Left lobe of liver (tissue), 2 donors: ENCODE data around the gene SPATA3. TPM values are rescaled to one million over a fixed set of nuclear protein-coding genes. Genes with fewer than 3 reads are reported as not detected.
A peak's percentile ranks its signal among the peaks of the same experiment; 100 is the strongest.

ENCODE experiments used
- ATAC-seq: fragments of 200-7000 bp; cut with Tn5 transposase; one replicate; pipeline ENCODE4 v1.9.1; 2020; ENCODE audit warnings: mild to moderate bottlenecking, moderate library complexity
- DNase-seq: peaks from one replicate; pipeline ENCODE4 v3.0.0-alpha.2; 2020; ENCODE audit warnings: low spot score
- total RNA-seq: library from RNA; stranded (reverse); gene quantifications from one replicate; pipeline ENCODE4 v1.2.1, GENCODE V29; 2021
- donor health status: DM: no; HTN: no; CAD: no; lungs with moderate emphysema.
- donor health status: DM: no; HTN: yes; CAD: no.

The SPATA3 gene
- total RNA-seq = not detected

- ATAC-seq = no peak
Measured at GRCh38 chr2:230995821-230996220, at the start of gene SPATA3. SPATA3 (plus strand) TSS chr2:230996121; CDS start chr2:230996234, 113 bp downstream.

GRCh38 chr2:230946429-230947234 is 49.3 kb upstream of the SPATA3 start:
- ATAC-seq = no peak
- DNase-seq = no peak

More at GRCh38 chr2:230995821-230996220, at the start of gene SPATA3:
- no peak for DNase-seq

GRCh38 chr2:230947235-230947576 is 48.7 kb upstream of the SPATA3 start:
- DNase-seq = no peak
- ATAC-seq = no peak

GRCh38 chr2:230947908-230948365 is 48.0 kb upstream of the SPATA3 start:
- DNase-seq (no peak), ATAC-seq (peak; percentile 53)

GRCh38 chr2:230949966-230950873 is 45.7 kb upstream of the SPATA3 start:
- no peak for ATAC-seq

DNA sequence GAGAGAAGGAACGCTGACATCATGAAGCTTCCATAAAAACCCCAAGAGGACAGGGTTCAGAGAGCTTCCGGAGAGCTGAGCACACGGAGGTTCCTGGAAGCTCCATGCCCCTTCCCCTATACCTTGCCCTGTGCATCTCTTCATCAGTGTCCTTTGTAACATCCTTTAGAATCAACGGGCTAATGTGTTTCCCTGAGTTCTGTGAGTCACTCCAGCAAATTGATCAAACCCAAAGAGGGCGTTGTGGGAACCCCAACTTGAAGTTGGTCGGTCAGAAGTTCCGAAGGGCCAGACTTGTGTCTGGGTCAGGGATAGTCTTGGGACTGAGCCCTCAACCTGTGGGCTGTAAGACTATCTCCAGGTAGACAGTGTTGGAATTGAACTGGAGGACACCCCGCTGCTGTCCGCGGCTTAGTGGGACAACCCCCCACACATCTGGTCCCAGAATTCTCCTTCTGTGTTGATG is 45.0 kb upstream of the SPATA3 start:
- no peak for DNase-seq
- no peak for ATAC-seq

More at GRCh38 chr2:230949966-230950873, 45.7 kb upstream of the SPATA3 start:
- no peak for DNase-seq

DNA sequence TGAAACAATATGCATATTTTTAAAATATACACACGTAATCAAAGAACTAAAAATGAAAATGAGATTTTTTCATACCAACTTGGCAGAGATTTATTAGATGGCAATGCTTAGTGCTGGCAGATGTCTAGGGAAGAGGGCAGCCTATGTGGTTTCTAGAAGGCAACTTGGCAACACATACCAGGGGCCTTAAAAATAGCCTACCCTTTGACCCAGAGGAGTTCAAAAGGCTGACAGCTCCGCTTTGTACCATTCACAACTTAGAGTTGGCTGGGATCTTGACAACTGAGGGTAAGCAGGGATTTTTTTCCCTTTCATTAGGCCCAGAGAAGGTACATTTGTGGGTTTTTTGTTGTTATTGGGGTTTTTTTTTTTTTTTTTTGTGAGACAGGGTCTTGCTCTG is 44.5 kb upstream of the SPATA3 start:
- ATAC-seq (no peak), DNase-seq (no peak)

- no peak for DNase-seq
- ATAC-seq = no peak
Measured at GRCh38 chr2:230952226-230952956, 43.5 kb upstream of the SPATA3 start.

DNA sequence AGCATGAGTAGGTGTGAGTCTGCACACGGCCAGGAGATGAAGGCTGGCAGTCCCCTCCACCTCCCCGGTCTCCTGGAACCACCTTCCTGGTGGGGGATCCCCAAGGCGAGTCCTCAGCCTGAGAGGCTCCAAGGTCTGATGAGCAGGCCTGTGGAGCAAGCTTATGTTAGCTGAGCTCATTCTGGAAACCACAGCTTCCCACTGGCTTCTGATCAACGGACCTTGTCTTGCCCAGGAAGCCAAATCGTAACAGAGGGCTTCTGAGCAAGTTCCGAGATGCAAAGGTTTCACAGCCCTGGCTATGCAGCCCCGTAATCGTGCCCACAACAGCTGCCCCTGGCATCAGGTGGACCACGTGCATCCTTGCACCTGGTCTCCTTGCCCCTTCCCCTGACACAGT is 42.1 kb upstream of the SPATA3 start:
- ATAC-seq (no peak), DNase-seq (no peak)

GRCh38 chr2:230954746-230955145 is 41.2 kb upstream of the SPATA3 start:
- no peak for ATAC-seq
- DNase-seq = no peak

GRCh38 chr2:230955163-230955737 is 40.7 kb upstream of the SPATA3 start:
- DNase-seq = no peak
- no peak for ATAC-seq

DNA sequence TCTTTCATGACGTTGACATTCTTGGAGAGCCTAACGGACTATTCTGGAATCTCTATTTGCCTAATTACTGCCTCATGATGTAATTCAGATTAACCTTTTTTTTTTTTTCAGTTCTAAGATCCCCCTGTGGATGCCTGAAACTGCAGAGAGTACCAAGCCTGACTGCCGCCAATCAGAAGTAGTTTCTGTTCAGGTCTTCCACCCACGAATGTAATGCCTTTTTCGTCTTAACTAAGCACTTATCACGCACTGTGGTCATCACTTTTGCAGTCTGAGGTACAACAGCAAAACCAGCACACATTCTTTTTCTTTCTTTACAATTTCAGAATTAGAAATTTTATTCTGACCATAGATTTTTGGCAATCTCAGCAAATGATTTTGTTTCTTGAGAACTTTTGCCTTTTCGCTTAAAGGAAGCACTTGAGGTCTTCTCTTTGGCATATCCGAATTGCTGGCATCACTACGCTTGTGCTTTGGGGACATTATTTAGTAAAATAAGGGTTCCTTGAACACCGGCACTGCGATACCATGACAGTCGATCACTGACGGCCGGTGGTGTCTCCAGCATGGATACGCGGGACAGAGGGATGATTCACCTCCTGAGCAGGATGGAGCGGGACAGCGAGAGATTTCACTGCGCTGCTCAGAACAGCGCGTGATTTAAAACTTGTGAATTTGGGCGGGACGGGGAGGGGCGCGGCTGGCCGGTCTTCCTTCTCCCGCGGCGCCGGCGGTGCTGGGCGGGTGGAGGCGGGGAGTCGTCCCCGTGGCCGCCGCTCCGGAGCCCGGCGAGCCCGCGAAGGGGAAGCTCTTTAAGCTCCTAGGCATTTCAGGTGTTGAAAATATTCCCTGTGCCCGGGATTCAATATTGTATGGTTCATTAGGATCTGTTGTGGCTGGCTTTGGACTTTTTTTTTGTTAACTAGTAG is 38.8 kb upstream of the SPATA3 start:
- ATAC-seq (peak; percentile 81), DNase-seq (no peak)

- DNase-seq (no peak), ATAC-seq (no peak)
Measured at GRCh38 chr2:230957756-230958391, 38.0 kb upstream of the SPATA3 start.

GRCh38 chr2:230958820-230959756 is 36.8 kb upstream of the SPATA3 start:
- ATAC-seq (no peak), DNase-seq (no peak)

GRCh38 chr2:230960026-230960425 is 35.9 kb upstream of the SPATA3 start:
- DNase-seq = no peak
- peak; percentile 54 for ATAC-seq

DNA sequence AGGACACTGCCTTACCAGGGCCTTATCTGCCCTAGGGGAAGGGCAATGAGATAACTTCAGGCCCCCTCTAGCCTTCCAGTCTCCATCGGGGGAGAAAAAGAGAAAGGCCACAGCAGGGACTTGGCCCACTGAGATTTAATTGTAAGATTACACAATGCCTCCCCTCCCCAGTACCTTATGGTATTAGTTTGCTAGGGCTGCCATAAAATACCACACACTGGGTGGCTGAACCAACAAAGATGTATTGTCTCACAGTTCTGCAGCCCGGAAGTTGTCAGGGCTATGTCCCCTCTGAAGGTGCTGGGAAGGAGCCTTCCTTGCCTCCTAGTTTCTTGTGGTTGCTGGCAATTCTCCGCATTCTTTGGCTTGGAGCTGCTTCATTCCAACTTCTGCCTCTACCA is 34.8 kb upstream of the SPATA3 start:
- DNase-seq = peak; percentile 26
- ATAC-seq = no peak

DNA sequence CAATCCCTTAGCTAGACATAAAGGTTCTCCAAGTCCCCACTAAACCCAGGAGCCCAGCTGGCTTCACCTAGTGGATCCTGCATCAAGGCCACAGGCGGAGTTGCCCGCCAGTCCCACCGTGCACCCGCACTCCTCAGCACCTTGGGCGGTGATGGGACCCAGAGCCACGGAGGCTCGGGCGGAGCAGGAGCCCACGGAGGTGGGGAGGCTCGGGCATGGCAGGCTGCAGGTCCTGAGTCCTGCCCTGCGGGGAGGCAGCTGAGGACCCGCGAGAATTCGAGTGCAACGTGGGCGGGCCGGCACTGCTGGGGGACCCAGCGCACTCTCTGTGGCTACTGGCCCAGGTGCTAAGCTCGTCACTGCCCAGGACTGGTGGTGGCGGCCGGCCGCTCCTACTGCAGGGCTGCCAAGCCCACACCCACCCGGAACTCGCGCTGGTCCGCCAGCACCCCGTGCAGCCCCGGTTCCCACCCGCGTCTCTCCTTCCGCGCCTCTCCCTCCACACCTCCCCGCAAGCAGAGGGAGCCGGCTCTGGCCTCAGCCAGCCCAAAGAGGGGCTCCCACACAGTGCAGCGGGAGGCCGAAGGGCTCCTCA is 31.7 kb upstream of the SPATA3 start:
- no peak for ATAC-seq
- DNase-seq = peak; percentile 32

DNA sequence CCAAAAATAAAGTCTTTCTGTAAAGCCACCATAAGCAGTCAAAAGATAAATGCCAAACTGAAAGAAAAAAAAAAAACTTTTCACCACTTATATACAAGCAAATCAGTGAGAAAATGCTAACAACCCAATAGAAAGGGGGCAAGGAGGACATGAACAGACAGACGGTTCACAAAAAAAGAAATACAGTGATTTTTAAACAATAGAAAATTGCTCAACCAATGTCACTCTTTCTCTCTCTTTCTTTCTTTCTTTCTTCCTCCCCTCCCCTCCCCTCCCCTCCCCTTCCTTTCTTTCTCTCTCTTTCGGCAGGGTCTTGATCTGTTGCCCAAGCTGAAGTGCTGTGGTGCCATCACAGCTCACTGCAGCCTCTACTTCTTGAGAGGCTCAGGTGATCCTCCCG is 28.8 kb upstream of the SPATA3 start:
- ATAC-seq = no peak
- no peak for DNase-seq
